ENCODE measurements around the gene SEC14L2. TPM values are rescaled to one million over a fixed set of nuclear protein-coding genes. Genes with fewer than 3 reads are reported as not detected.

SEC14L2 gene
- 2.0 and 2.7 TPM in 2 replicates for polyA plus RNA-seq
- 4.9 and 5.8 TPM in 2 replicates for polyA minus RNA-seq

GRCh38 chr22:30396871-30397655 lies at the start of gene SEC14L2:
SEC14L2 (plus strand) TSS chr22:30397018; CDS start chr22:30397117, 99 bp downstream.
- Histone ChIP-seq H3F3A (ENCODE audit: insufficient read depth, low read length, poor library complexity, severe bottlenecking) (no peaks in the 10 kb centered on the region), H3K36me3 (ENCODE audit: insufficient read depth, low read length) (no peaks in the 10 kb centered on the region), H3K79me2 (replicated peaks; ENCODE audit: insufficient read depth, low read length) (no peaks in the 10 kb centered on the region), H2AFZ (ENCODE audit: low read depth, low read length) (no peak within 1 kb of the TSS), H3K9me3 (ENCODE audit: low read length) (no peaks in the 10 kb centered on the region), H4K20me1 (ENCODE audit: insufficient read depth) (no peaks in the 10 kb centered on the region), H3K9ac (ENCODE audit: low read length) (peak within 1 kb of the TSS; percentile 63), H3K4me3 (ENCODE audit: low read length) (peak within 1 kb of the TSS; percentile 89), H3K4me2 (ENCODE audit: low read length) (peak within 1 kb of the TSS; percentile 77), H3K27ac (ENCODE audit: low read length) (no peak within 1 kb of the TSS), H3K9me2 (ENCODE audit: insufficient read depth, low read length) (no peaks in the 10 kb centered on the region), H3K27me3 (ENCODE audit: insufficient read depth, low read depth, low read length) (peaks cover 18% of the 10 kb centered on the region)
- TF ChIP-seq REST (IDR thresholded peaks at IDR 0.05; ENCODE audit: borderline replicate concordance) (no peak), TAF1 (IDR thresholded peaks at IDR 0.05; ENCODE audit: low read depth) (no peak), SMC3 (conservative IDR thresholded peaks at IDR 0.05; ENCODE audit: poor library complexity) (peak; percentile 22), EP300 (conservative IDR thresholded peaks at IDR 0.05; ENCODE audit: poor library complexity, severe bottlenecking) (no peak), CTCF (IDR thresholded peaks at IDR 0.05; ENCODE audit: poor library complexity, severe bottlenecking) (no peak), EZH2 (IDR thresholded peaks at IDR 0.05; ENCODE audit: borderline replicate concordance, insufficient read depth, low read length, poor library complexity, severe bottlenecking) (no peak), POLR2AphosphoS5 (IDR thresholded peaks at IDR 0.05) (no peak), RAD21 (conservative IDR thresholded peaks at IDR 0.05) (peak; percentile 11), MXI1 (conservative IDR thresholded peaks at IDR 0.05; ENCODE audit: poor library complexity, severe bottlenecking) (no peak)

DNA sequence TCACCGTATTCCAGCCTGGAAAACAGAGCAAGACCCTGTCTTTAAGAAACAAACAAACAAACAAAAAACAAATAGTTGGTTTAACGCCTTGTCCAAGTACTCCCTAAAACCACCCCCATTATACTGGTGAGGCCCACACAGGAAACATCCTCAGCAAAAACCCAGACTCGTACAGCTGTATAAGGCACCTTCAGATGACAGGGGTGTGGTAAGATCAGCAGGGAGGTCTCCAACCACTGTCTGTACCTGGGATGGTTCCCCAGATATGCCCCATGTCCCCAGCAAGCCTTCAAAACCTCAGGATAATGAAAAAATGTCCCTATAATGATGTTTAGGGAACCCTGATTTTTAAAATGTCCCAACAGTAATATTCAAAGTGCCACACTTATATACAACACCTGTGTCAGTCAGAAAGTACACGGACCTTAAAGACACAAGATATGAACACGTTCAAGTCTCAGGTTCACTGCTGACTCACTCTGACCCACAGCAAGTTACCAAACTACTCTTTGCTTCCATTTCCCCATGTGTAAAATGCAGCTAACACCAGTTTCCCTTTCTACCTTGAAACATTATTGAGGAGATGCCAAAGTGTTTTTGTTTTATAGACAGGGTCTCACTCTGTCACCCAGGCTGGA lies 49.4 kb upstream of the SEC14L2 start:
- Histone ChIP-seq H4K20me1 (ENCODE audit: insufficient read depth) (no peaks in the 10 kb centered on the region), H3K27ac (ENCODE audit: low read length) (no peak overlapping the region), H3K79me2 (replicated peaks; ENCODE audit: insufficient read depth, low read length) (peaks cover 19% of the 10 kb centered on the region)

More for the DNA sequence above, 49.4 kb upstream of the SEC14L2 start:
- H3K27me3 ChIP-seq (ENCODE audit: insufficient read depth, low read depth, low read length) = no peaks in the 10 kb centered on the region
- H3K9me2 ChIP-seq (ENCODE audit: insufficient read depth, low read length) = no peaks in the 10 kb centered on the region
- no peaks in the 10 kb centered on the region for H3F3A ChIP-seq (ENCODE audit: insufficient read depth, low read length, poor library complexity, severe bottlenecking)
- no peak overlapping the region for H2AFZ ChIP-seq (ENCODE audit: low read depth, low read length)
- H3K36me3 ChIP-seq (ENCODE audit: insufficient read depth, low read length) = peaks cover 14% of the 10 kb centered on the region
- H3K4me3 ChIP-seq (ENCODE audit: low read length) = no peak overlapping the region
- no peak overlapping the region for H3K9ac ChIP-seq (ENCODE audit: low read length)
- H3K4me2 ChIP-seq (ENCODE audit: low read length) = no peak overlapping the region
- TF ChIP-seq EZH2 (IDR thresholded peaks at IDR 0.05; ENCODE audit: borderline replicate concordance, insufficient read depth, low read length, poor library complexity, severe bottlenecking) (no peak), MXI1 (conservative IDR thresholded peaks at IDR 0.05; ENCODE audit: poor library complexity, severe bottlenecking) (no peak), TAF1 (IDR thresholded peaks at IDR 0.05; ENCODE audit: low read depth) (no peak)
- no peaks in the 10 kb centered on the region for H3K9me3 ChIP-seq (ENCODE audit: low read length)
